Bronchial epithelial cell (primary cell): ENCODE results near the gene GRIK4. TPM values are rescaled to one million over a fixed set of nuclear protein-coding genes. Genes with fewer than 3 reads are reported as not detected.
A peak's percentile ranks its signal among the peaks of the same experiment; 100 is the strongest.

Experiments used
- DNase-seq: peaks from one replicate; pipeline ENCODE4 v3.0.0-alpha.2; 2010; ENCODE audit warnings: low read depth
- FAIRE-seq: peaks from 2 replicates; lab custom pipeline; 2011; peaks lifted over from hg19 to GRCh38; lab: Jason Lieb, UNC
- H3K27me3 ChIP-seq: 2 replicates; pipeline ENCODE4 v1.5.1; 2011; ENCODE audit warnings: low read length; ENCODE audit not compliant: control insufficient read depth, insufficient read depth
- H3K36me3 ChIP-seq: 2 replicates; pipeline ENCODE4 v1.5.1; 2011; ENCODE audit warnings: low read length; ENCODE audit not compliant: control insufficient read depth, insufficient read depth
- H3K4me3 ChIP-seq: 2 replicates; pipeline ENCODE4 v1.5.1; 2011; ENCODE audit warnings: mild to moderate bottlenecking, low read depth, low read length, control low read depth
- total RNA-seq: library from RNA; depleted of rRNA; stranded (reverse); fragments of >200 nt; gene quantifications from 2 replicates; pipeline ENCODE4 v1.2.1, GENCODE V29; 2014
- TF ChIP-seq, protein P1 (sequence below): IDR thresholded peaks from 2 replicates; pipeline ENCODE4 v1.5.1; 2011; ENCODE audit warnings: mild to moderate bottlenecking, moderate library complexity, low read length, control low read depth, inconsistent platforms; ENCODE audit not compliant: insufficient read depth, severe bottlenecking

The GRIK4 gene
- total RNA-seq, 1 donor from 2014 or later: not detected

DNA sequence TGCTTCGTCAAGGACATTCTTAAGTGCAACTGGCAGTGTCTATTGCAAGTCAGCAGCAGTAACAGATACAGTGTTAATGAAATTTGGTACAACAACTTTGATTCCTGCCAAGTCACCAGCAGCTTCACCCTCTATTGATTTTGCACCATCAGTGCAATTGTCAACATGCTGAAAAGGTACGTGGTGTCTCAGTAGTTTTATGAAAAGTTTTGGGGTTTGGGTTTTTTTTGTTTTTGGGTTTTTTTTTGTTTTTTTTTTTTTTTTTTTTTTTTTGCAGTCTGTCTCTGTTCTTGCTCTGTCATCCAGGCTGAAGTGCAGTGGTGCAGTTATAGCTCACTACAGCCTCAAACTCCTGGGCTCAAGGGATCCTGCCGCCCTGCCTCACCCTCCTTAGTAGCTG lies 19.1 kb upstream of the GRIK4 start:
- Histone ChIP-seq H3K36me3 (peaks cover 2% of the 10 kb centered on the region), H3K27me3 (no peaks in the 10 kb centered on the region), H3K4me3 (no peak overlapping the region)
- FAIRE-seq: no peak
- TF ChIP-seq, protein P1, sequence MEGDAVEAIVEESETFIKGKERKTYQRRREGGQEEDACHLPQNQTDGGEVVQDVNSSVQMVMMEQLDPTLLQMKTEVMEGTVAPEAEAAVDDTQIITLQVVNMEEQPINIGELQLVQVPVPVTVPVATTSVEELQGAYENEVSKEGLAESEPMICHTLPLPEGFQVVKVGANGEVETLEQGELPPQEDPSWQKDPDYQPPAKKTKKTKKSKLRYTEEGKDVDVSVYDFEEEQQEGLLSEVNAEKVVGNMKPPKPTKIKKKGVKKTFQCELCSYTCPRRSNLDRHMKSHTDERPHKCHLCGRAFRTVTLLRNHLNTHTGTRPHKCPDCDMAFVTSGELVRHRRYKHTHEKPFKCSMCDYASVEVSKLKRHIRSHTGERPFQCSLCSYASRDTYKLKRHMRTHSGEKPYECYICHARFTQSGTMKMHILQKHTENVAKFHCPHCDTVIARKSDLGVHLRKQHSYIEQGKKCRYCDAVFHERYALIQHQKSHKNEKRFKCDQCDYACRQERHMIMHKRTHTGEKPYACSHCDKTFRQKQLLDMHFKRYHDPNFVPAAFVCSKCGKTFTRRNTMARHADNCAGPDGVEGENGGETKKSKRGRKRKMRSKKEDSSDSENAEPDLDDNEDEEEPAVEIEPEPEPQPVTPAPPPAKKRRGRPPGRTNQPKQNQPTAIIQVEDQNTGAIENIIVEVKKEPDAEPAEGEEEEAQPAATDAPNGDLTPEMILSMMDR: no peak
- DNase-seq: no peak

DNA sequence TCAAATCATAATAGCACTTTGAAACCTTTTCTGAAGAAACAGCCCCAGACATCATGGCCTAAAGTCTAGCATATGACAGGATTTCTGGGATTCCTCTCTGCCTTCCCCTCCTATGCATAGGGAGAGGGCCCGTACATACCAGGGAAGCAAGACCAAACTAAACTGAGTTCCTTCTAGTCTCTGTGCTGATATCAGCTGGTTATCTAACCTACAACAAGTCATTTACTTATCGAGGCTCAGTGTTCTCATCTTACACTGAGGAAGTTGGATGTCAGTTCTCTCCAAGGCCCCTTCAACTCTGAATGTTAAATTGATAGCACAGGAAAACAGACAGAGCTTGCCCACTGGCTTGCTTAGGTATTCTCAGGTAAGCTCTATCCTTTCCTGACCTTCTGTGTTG lies 17.0 kb upstream of the GRIK4 start:
- no peaks in the 10 kb centered on the region for H3K36me3 ChIP-seq
- no peak overlapping the region for H3K4me3 ChIP-seq
- H3K27me3 ChIP-seq: no peaks in the 10 kb centered on the region
- peak; percentile 32 for FAIRE-seq
- TF ChIP-seq, protein P1: no peak
- no peak for DNase-seq

DNA sequence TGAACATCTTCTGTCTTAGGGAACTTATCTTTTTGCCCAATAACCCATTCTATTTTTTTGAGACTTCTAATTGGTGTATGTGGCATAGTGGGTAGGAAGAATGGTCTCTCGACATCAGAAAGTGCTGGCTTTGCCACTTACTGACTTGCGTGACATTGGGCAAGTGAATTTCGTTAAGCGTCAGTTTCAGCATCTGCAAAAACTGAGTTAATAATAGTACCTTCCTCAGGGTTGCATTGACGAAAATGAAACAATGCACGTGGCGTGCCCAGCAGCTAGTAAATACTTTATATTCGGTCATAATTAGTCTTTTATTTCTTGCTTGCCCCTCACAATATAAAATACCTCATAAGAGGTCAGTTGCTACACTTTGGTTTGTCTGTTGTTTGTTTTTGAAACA lies 12.5 kb upstream of the GRIK4 start:
- Histone ChIP-seq H3K36me3 (no peaks in the 10 kb centered on the region), H3K4me3 (no peak overlapping the region), H3K27me3 (no peaks in the 10 kb centered on the region)
- TF ChIP-seq, protein P1: no peak
- no peak for FAIRE-seq
- no peak for DNase-seq

DNA sequence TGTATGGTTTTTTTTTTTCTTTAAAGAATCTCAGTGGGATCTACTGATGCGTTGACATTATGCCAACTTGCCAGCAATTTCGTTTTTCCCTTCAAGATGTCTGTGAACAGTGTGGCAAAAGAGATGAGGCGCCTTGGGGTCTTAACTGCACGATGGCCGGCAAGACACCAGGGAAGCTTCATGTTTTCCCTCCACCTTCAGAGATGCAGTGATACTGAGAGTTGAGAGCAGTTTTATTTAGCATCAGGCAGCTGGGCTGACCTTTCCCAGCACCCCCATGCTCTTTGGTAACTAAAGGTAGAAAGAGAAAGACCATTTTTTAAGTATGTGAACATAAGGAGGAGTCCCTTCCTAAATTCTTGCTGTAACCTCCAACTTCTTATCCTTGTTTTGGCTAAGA lies 11.7 kb upstream of the GRIK4 start:
- no peak overlapping the region for H3K4me3 ChIP-seq
- DNase-seq (no peak), FAIRE-seq (no peak)
- H3K27me3 ChIP-seq: no peaks in the 10 kb centered on the region
- TF ChIP-seq, protein P1: no peak
- no peaks in the 10 kb centered on the region for H3K36me3 ChIP-seq

DNA sequence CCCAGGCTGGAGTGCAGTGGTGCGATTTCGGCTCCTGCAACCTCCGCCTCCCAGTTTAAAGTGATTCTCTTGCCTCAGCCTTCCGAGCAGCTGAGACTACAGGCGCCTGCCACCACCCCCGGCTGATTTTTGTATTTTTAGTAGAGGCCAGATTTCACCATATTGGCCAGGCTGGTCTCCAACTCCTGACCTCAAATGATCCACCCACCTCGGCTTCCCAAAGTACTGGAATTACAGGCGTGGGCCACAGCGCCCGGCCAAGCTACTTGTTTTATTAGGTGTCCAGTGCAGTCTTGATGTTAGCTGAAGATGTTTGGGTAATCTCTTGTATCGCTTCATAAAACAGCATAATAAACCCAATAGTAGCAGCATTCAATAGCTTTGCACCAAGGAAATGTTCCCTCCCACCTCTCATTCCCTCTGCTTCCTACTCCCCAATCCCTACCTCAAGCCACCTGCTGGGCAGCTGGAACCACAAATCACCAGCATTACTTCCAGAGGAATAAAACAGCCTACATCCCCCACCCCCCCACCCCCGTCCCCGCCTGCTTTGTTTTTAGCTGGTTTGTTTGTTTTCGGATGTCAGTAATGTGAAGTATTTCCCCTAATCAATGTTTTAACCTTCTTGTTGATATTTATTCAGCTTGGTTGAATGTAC lies 11.0 kb upstream of the GRIK4 start:
- Histone ChIP-seq H3K27me3 (no peaks in the 10 kb centered on the region), H3K36me3 (no peaks in the 10 kb centered on the region), H3K4me3 (no peak overlapping the region)
- no peak for DNase-seq
- TF ChIP-seq, protein P1: no peak
- FAIRE-seq: no peak

DNA sequence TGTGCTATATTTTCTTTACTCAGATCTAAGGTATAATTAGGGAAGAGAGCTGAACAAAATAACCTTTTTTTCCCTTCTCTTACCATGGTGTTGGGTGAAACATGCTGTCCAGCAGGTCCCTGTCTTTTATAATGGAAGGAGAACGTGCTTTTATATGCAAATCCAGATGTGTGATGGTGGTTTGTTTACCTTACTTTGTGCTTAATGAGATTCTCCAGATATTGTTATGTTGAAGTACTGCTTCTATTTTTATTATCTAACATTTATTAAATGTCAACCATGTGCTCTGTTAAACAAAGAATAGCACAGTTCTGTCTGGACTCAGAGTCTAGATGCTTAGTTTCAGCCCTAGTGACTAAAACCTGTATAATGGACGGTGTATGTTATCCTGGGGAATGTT lies 10.1 kb upstream of the GRIK4 start:
- peaks cover 3% of the 10 kb centered on the region for H3K27me3 ChIP-seq
- TF ChIP-seq, protein P1: no peak
- FAIRE-seq (no peak), DNase-seq (no peak)
- H3K36me3 ChIP-seq: no peaks in the 10 kb centered on the region
- no peak overlapping the region for H3K4me3 ChIP-seq
